Activated CD4-positive, alpha-beta T cell treated with anti-CD3 and anti-CD28 coated beads, Interleukin-2, amount 50 U/mL, for 48 hours (primary cell): Measurements from ENCODE around the gene KCNQ1.

ENCODE experiments used
- DNase-seq, 2 experiments: peaks; one replicate each; pipeline ENCODE4 v3.0.0-alpha.2; 2020

The KCNQ1 gene

GRCh38 chr11:2584812-2585565 is 140.2 kb downstream of the KCNQ1 start:
- no peak for DNase-seq

GRCh38 chr11:2585566-2586086 is 140.8 kb downstream of the KCNQ1 start:
- DNase-seq, result peak in 1 of 2 experiments; percentile 1

DNA sequence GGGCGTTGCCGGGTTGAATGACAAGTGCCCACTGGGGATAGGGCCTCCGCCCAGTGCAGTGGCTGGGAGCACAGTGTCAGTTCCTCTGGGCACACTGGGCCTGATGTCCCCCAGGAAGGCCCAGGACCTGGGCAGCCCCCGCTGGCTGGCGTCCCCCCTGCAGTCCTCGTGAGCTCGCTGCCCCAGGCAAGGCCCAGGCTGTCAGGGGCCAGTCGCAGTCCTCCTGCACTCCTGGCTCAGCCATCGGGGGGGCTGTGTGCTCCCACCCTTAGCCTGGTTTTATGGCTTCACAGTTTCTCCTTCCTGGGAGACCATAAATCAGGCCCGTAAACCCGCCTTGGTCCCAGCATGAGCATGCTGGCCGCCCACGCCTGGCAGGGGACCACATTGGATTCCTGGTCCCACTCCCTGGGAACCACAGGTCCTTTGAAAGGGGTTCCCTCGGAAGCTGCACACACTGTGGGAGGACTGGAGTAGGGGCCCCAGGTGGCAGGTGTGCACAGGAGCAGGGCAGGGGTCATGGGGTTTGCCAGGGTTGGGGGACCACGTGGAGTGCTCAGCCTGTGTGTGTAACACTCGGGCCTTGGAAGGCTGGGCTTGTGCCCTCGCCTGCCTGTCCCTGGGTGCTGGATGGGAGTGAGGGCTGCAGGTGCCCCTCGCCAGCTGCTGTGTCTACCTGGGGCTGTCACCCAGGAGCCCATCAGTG is 141.4 kb downstream of the KCNQ1 start:
- DNase-seq, result peak in 1 of 2 experiments; percentile 1

DNA sequence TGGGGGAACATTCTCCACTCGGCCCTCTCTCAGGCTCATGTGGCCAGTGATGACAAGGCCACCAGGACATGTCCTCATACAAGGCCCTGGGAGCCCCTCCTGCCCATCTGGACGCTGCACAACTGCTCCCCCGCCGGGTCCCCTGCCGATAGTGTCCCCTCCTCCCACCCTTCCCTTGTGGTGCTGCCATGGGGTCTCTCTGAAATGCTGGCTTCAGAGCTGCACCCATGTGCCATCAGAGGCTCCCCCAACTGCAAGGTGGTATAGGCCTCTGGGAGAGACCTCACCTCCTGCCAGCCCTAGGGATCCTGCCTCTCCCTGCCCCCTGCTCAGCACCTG is 142.0 kb downstream of the KCNQ1 start:
- DNase-seq, result no peak

GRCh38 chr11:2587132-2587930 is 142.5 kb downstream of the KCNQ1 start:
- DNase-seq, result peak in 1 of 2 experiments; percentile 1

- DNase-seq, result peak in 1 of 2 experiments; percentile 1
These were observed 143.4 kb downstream of the KCNQ1 start for GRCh38 chr11:2587976-2588748.

- peak in 1 of 2 experiments; percentile 1 for DNase-seq
These were observed 144.2 kb downstream of the KCNQ1 start for GRCh38 chr11:2588809-2589537.

DNA sequence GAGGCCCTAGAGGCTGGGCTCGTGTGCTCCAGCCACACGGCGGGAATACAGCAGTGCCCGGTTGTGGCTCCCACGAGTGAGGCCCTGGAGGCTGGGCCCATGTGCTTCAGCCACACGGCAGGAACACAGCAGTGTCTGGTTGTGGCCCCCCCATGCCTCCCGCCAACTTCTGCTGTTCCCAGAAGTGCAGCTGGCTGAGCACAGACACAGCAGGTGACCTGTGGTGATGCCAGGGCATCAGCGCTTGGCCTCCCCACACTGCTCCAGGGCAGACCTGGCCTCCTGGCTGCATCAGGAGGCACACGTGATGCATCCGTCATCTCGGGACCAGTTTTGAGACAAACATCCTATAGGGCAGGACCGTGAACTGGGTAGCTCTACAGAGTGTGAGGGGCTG is 144.7 kb downstream of the KCNQ1 start:
- no peak for DNase-seq

DNA sequence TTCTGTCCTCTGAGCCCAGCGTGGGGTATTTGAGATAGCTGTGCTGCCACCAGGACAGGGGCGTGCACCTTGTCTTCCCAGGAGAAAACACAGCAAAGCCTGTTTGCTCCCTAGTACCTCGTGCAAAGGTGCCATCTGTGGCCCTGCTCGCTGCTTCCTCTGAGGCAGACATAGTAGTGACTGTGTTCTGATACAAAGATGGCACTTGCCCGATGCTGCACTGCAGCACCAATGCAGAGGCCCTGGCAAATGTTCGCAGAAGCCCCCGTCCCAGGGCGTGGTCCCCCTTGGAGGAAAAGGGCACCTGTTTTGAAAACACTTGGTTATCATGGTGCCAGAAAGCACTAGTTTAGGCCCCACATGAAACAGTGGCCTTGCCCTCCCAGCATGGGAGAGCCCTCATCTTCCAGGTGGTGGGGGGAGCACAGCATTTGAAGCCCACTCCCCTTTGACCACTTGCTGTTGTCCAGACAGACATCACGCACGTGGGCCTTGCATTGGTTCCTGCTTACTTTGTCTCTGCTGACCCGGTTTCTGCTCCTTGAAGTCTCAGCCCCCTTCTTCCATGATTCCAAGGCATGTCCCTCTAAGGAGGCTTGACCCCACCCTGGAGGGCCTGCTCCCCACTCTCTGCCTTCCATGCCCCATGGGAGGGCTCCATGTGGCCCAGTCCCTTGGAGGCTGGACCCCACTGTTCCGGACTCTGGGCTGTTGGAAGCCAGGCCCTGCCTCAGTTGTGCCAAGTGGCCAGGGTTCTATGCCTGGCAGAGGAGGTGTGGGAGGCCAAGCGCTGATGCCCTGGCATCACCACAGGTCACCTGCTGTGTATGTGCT is 145.5 kb downstream of the KCNQ1 start:
- peak in 1 of 2 experiments; percentile 0 for DNase-seq

- DNase-seq, result no peak
These were observed 146.4 kb downstream of the KCNQ1 start for GRCh38 chr11:2590965-2591754.

GRCh38 chr11:2591805-2592204 is 147.0 kb downstream of the KCNQ1 start:
- no peak for DNase-seq

- no peak for DNase-seq
These were observed 148.0 kb downstream of the KCNQ1 start for GRCh38 chr11:2592559-2593392.

GRCh38 chr11:2593393-2593950 is 148.7 kb downstream of the KCNQ1 start:
- DNase-seq, result no peak

GRCh38 chr11:2594267-2594666 is 149.5 kb downstream of the KCNQ1 start:
- DNase-seq, result no peak

- DNase-seq, result no peak
These were observed 150.4 kb downstream of the KCNQ1 start for GRCh38 chr11:2595204-2595603.

DNA sequence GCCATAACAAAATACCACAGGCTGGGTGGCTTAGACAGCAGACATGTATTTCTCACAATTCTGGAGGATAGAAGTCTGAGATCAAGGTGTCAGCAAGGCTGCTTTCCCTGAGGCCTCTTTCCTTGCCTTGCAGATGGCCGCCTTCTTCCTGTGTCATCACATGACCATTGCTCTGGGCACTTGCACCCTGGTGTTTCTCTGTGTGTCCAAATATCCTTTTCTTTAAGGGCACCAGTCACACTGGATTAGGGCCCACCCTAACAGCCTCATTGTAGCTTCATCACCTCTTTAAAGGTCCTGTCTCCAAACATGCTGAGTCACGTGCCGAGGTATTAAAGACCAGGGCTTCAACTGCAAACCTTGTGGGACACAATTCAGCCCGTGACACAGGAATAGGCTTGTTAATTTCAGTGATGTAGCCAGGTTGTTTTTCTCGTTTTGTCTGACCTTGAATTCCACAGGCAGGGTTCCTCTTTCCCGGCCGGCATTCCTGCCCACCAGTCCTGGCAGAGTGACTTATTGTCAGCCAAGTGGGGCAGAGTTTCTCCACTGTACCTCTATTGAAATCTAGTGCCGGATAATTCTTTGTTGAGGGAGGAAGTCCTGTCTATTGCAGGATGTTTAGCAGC is 154.9 kb downstream of the KCNQ1 start:
- DNase-seq, result no peak

- DNase-seq, result no peak
These were observed 164.5 kb downstream of the KCNQ1 start for GRCh38 chr11:2609345-2609744.

DNA sequence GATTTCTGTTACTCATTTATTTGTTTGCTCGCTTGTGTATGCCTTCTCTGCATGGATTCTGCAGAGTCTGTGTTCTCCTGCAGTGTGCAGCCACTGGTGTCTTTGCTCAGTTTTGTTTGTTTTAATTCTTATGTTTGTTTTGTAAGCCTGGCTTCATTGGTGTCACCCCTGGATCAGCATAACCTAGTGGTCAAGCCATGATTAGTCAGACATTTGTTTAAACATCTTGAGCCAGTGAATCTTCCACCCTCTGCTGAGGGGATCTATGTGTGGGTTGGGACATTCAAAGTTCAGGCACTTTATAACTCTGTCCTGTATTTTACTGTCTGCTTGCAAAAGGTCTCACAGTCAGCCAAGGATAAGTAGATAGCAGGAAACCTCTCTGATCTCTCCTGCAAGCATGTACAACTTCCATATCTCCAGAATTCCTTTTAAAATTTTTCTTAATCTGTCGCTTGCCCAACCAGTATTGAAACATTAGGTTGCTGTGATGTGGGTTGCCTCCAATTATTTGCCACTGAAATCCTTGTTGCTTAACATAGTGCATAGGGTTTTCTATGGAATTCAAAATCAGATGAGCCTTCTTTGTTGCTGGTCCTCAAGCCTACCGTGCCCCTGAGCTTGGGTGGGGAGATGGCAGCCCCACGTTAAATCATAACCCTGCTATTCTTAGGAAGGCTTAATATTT is 168.2 kb downstream of the KCNQ1 start:
- no peak for DNase-seq
